Stimulated activated CD4-positive, alpha-beta T cell treated with anti-CD3 and anti-CD28 coated beads, Interleukin-15, amount 100 ng/mL, for 48 hours (primary cell): ENCODE results near the gene LACTBL1.

ENCODE experiments used
- DNase-seq, 2 donors: peaks; one replicate each; pipeline ENCODE4 v3.0.0-alpha.2; 2020; ENCODE audit warnings: low read depth in 2 of 2

LACTBL1 gene

GRCh38 chr1:22913421-22914141 lies 59.1 kb downstream of the LACTBL1 start:
- DNase-seq, result no peak

- DNase-seq, result no peak
Measured at GRCh38 chr1:22912311-22912710, 60.4 kb downstream of the LACTBL1 start.

GRCh38 chr1:22910986-22911651 lies 61.5 kb downstream of the LACTBL1 start:
- DNase-seq, result no peak

- DNase-seq, result no peak
Measured at GRCh38 chr1:22910286-22910685, 62.4 kb downstream of the LACTBL1 start.

GRCh38 chr1:22908880-22909426 lies 63.7 kb downstream of the LACTBL1 start:
- no peak for DNase-seq

GRCh38 chr1:22907528-22907927 lies 65.1 kb downstream of the LACTBL1 start:
- no peak for DNase-seq

- DNase-seq, result no peak
Measured at GRCh38 chr1:22906968-22907367, 65.7 kb downstream of the LACTBL1 start.

- DNase-seq, result no peak
Measured at GRCh38 chr1:22903113-22903512, 69.6 kb downstream of the LACTBL1 start.
